GM12878 (cell line): Measurements from ENCODE around the gene IFNA16. TPM values are rescaled to one million over a fixed set of nuclear protein-coding genes. Genes with fewer than 3 reads are reported as not detected.
A peak's percentile ranks its signal among the peaks of the same experiment; 100 is the strongest.

ENCODE experiments used
- ATAC-seq: fragments of 200-7000 bp; cut with Tn5 transposase; 3 replicates; pipeline ENCODE4 v1.9.1; 2020; ENCODE audit warnings: mild to moderate bottlenecking, moderate library complexity
- BruUV-seq: library from RNA; stranded (reverse); fragments of 400-500 nt; replicated peaks from 2 replicates; lab custom pipeline; 2021; lab: Mats Ljungman, UMichigan
- CTCF ChIA-PET: fragments of 300-600 bp; sonication (Branson Sonifier 250); formaldehyde crosslinking; extraction: SDS; loops from one replicate; lab custom pipeline; 2021; ENCODE audit warnings: inconsistent platforms; lab: Yijun Ruan, JAX
- POLR2A ChIA-PET: fragments of 350-600 bp; formaldehyde crosslinking; extraction: SDS; loops from one replicate; lab custom pipeline; 2021; ENCODE audit warnings: inconsistent platforms; lab: Charles Lee
- RAD21 ChIA-PET: fragments of 300-600 bp; sonication (Branson Sonifier 250); formaldehyde crosslinking; loops from one replicate; lab custom pipeline; 2023; ENCODE audit warnings: antibody characterized with exemption; ENCODE audit not compliant: unreplicated experiment; lab: Charles Lee
- SMC1A ChIA-PET: fragments of 300-600 bp; sonication (Branson Sonifier 250); formaldehyde crosslinking; loops from one replicate; lab custom pipeline; 2023; ENCODE audit not compliant: unreplicated experiment, uncharacterized antibody; lab: Charles Lee
- DNase-seq: peaks from one replicate; pipeline ENCODE4 v3.0.0-alpha.2; 2011; ENCODE audit warnings: low read depth, low spot score
- FAIRE-seq: peaks from 3 replicates; lab custom pipeline; 2011; peaks lifted over from hg19 to GRCh38; lab: Jason Lieb, UNC
- H2AFZ ChIP-seq: 2 replicates; pipeline ENCODE4 v1.6.0; 2011; ENCODE audit warnings: low read depth, low read length, control low read depth; ENCODE audit not compliant: control insufficient read depth
- H3K27ac ChIP-seq: 2 replicates; pipeline ENCODE4 v1.5.1; 2011; ENCODE audit warnings: control low read depth; ENCODE audit not compliant: control insufficient read depth, insufficient read depth
- H3K27me3 ChIP-seq, 2 experiments: replicated peaks in 1 of 2; 2 replicates each; pipeline versions ENCODE4 v1.6.0 to v1.6.1; 2011; ENCODE audit warnings: low read length in 1 of 2; ENCODE audit not compliant: control insufficient read depth in 2 of 2, insufficient read depth in 2 of 2
- H3K36me3 ChIP-seq, 2 experiments: 2 replicates each; pipeline ENCODE4 v1.5.1; 2011; ENCODE audit warnings: low read length in 1 of 2; ENCODE audit not compliant: control insufficient read depth in 2 of 2, insufficient read depth in 2 of 2
- H3K4me1 ChIP-seq: 2 replicates; pipeline ENCODE4 v1.6.1; 2011; ENCODE audit warnings: mild to moderate bottlenecking, low read length, moderate library complexity, mixed read lengths; ENCODE audit not compliant: control insufficient read depth, insufficient read depth
- H3K4me2 ChIP-seq: 2 replicates; pipeline ENCODE4 v1.6.0; 2011; ENCODE audit warnings: control low read depth; ENCODE audit not compliant: control insufficient read depth, insufficient read depth
- H3K4me3 ChIP-seq: fragments of 200-600 bp; sonication (generic); 2 replicates; pipeline ENCODE4 v1.5.1; 2016
- H3K79me2 ChIP-seq: 2 replicates; pipeline ENCODE4 v1.6.0; 2011; ENCODE audit warnings: low read length; ENCODE audit not compliant: control insufficient read depth, insufficient read depth
- H3K9ac ChIP-seq: 2 replicates; pipeline ENCODE4 v1.8.0; 2011; ENCODE audit warnings: low read length, control low read depth, mixed read lengths; ENCODE audit not compliant: control insufficient read depth, insufficient read depth
- H3K9me3 ChIP-seq: replicated peaks from 3 replicates; pipeline ENCODE4 v1.5.1; 2011; ENCODE audit warnings: mild to moderate bottlenecking, low read length; ENCODE audit not compliant: control insufficient read depth, insufficient read depth
- H4K20me1 ChIP-seq: 2 replicates; pipeline ENCODE4 v1.6.0; 2011; ENCODE audit not compliant: control insufficient read depth, insufficient read depth
- BCL3 ChIP-seq: IDR thresholded peaks from 2 replicates; pipeline ENCODE4 v1.6.1; 2011; ENCODE audit warnings: borderline replicate concordance, low read depth, mild to moderate bottlenecking, moderate library complexity, low read length; ENCODE audit not compliant: insufficient read depth, poor library complexity, severe bottlenecking
- CTCF ChIP-seq, 3 experiments: IDR thresholded peaks in 2 of 3; conservative IDR thresholded peaks in 1 of 3; 2 replicates each; pipeline ENCODE4 v1.5.1; 2011; ENCODE audit warnings: low read depth in 3 of 3, low read length in 3 of 3, mild to moderate bottlenecking in 3 of 3, control low read depth in 2 of 3, moderate library complexity in 2 of 3, inconsistent platforms in 1 of 3, mixed read lengths in 1 of 3; ENCODE audit not compliant: control insufficient read depth in 2 of 3, insufficient read depth in 1 of 3; ENCODE audit errors: extremely low read depth in 1 of 3
- KDM1A ChIP-seq: fragments of 200-600 bp; sonication (generic); IDR thresholded peaks from 2 replicates; pipeline ENCODE4 v1.6.1; 2016; ENCODE audit warnings: borderline replicate concordance
- NRF1 ChIP-seq: conservative IDR thresholded peaks from 2 replicates; pipeline ENCODE4 v1.6.1; 2011; ENCODE audit warnings: mild to moderate bottlenecking, low read depth, low read length, improper control_type of control experiment
- PKNOX1 ChIP-seq: fragments of 450-650 bp; IDR thresholded peaks from 2 replicates; pipeline ENCODE4 v1.6.1; 2016; ENCODE audit warnings: mild to moderate bottlenecking
- RAD21 ChIP-seq: IDR thresholded peaks from 2 replicates; pipeline ENCODE4 v1.6.1; 2011; ENCODE audit warnings: mild to moderate bottlenecking, low read depth, low read length, moderate library complexity; ENCODE audit not compliant: insufficient read depth
- RBBP5 ChIP-seq: fragments of 200-600 bp; sonication (generic); conservative IDR thresholded peaks from 2 replicates; pipeline ENCODE4 v1.6.1; 2016
- RUNX3 ChIP-seq: IDR thresholded peaks from 2 replicates; pipeline ENCODE4 v1.6.1; 2012; ENCODE audit warnings: low read length, inconsistent platforms
- SKIL ChIP-seq: fragments of 450-650 bp; IDR thresholded peaks from 2 replicates; pipeline ENCODE4 v1.6.1; 2017; ENCODE audit warnings: mild to moderate bottlenecking, low read depth, inconsistent platforms; ENCODE audit not compliant: poor library complexity, severe bottlenecking
- SMC3 ChIP-seq: IDR thresholded peaks from 2 replicates; pipeline ENCODE4 v1.6.1; 2011; ENCODE audit warnings: low read length, improper control_type of control experiment, borderline replicate concordance
- TCF3 ChIP-seq: IDR thresholded peaks from 2 replicates; pipeline ENCODE4 v1.6.1; 2012; ENCODE audit warnings: low read depth, mild to moderate bottlenecking, low read length, borderline replicate concordance; ENCODE audit not compliant: insufficient read depth
- WGBS: methylation state at CpG from one replicate; pipeline ENCODE4 v1.1.6; 2016; ENCODE audit warnings: low lambda C conversion rate; ENCODE audit not compliant: insufficient replicate concordance, insufficient coverage; ENCODE audit errors: missing lambda C conversion rate; 5-methylcytosine and 5-hydroxymethylcytosine counted together
- in situ Hi-C: fragments of 300-500 bp; cut with MboI; formaldehyde crosslinking; loops from 9 replicates; pipeline ENCODE4 v1.14.3; 2018; ENCODE audit warnings: mixed read lengths
- intact Hi-C: fragments of 100-400 bp; cut with micrococcal nuclease; formaldehyde crosslinking; loops from one replicate; pipeline ENCODE4 v1.14.2; 2022; ENCODE audit not compliant: unreplicated experiment
- polyA plus RNA-seq, 11 experiments: library from polyadenylated mRNA; depleted of rRNA in 4 of 11; unstranded in 6 of 11; stranded (reverse) in 5 of 11; fragments of >200 nt; fragmentation: Nextera tagmentation in 4 of 11; fragmentation: Illumina TruSeq in 1 of 11; extraction: Ambion mirVana in 4 of 11; extraction: Trizol in 1 of 11; gene quantifications; 1 replicate in 1 of 11; 2 replicates in 10 of 11; pipeline versions ENCODE4 v1.2.1 to v1.2.3, GENCODE V29; 2011 to 2016; ENCODE audit warnings: inconsistent platforms in 2 of 11, missing spikeins in 2 of 11, low read depth in 1 of 11
- total RNA-seq, 4 experiments: library from RNA; depleted of rRNA in 3 of 4; stranded (reverse); fragments of >200 nt in 3 of 4; fragmentation: Illumina TruSeq in 1 of 4; extraction: Trizol in 1 of 4; gene quantifications; 2 replicates each; pipeline versions ENCODE4 v1.2.1 to v1.2.3, GENCODE V29; 2013 to 2021

Gene IFNA16
- total and polyA plus RNA-seq, 10 of the 15 experiments (the other 5 are each of a cell fraction or from before 2014, with no cell fraction given), result not detected

GRCh38 chr9:21252721-21253547, 35.8 kb upstream of the IFNA16 start:
- SMC1A ChIA-PET, result interaction anchor here (0.7 to 5.5 kb wide), 21 partner anchors 10 to 542 kb away, joined by 3 to 30 read pairs (median 4); no protein-coding TSS in a partner anchor

More at GRCh38 chr9:21252721-21253547, 35.8 kb upstream of the IFNA16 start:
- no peaks in the 10 kb centered on the region for H3K79me2 ChIP-seq
- no peak overlapping the region for H3K9ac ChIP-seq
- H3K4me2 ChIP-seq, result no peak overlapping the region
- intact Hi-C loops (loop anchor here (5.0 kb wide), 2 partner anchors 64 to 204 kb away; no protein-coding TSS in a partner anchor), in situ Hi-C loops (no loop called here)
- no peaks in the 10 kb centered on the region; the same call in 1 of the 2 replicates for H4K20me1 ChIP-seq
- H3K4me1 ChIP-seq, result no peaks in the 10 kb centered on the region
- H3K4me3 ChIP-seq, result no peak overlapping the region
- DNase-seq, result no peak
- H3K36me3 ChIP-seq, result no peaks in the 10 kb centered on the region
- 0% methylated on average over 3 of the region's 3 CpGs for WGBS
- ChIA-PET RAD21 (interaction anchor here (0.7 to 3.6 kb wide), 15 partner anchors 14 to 202 kb away, joined by 3 to 20 read pairs (median 5); no protein-coding TSS in a partner anchor), CTCF (interaction anchor here (0.7 to 3.7 kb wide), 40 partner anchors 10 to 536 kb away, joined by 3 to 25 read pairs (median 5); partner anchors contain the start of genes IFNA14 and KLHL9), POLR2A (interaction anchor here (1.3 kb wide), 1 partner anchor 74 kb away, joined by 3 read pairs; no protein-coding TSS in a partner anchor)
- no peak overlapping the region for H2AFZ ChIP-seq
- peak; percentile 82 for FAIRE-seq
- ATAC-seq, result peak; percentile 91
- H3K27ac ChIP-seq, result no peak overlapping the region
- no peaks in the 10 kb centered on the region for H3K9me3 ChIP-seq
- H3K27me3 ChIP-seq, result no peaks in the 10 kb centered on the region; a peak in 3 of 4 replicates
- BruUV-seq, result no TSS peak
- TF ChIP-seq TCF3 (no peak), KDM1A (no peak), SKIL (peak; percentile 21), RUNX3 (peak; percentile 42; the same call in 1 of the 2 replicates), PKNOX1 (peak; percentile 22; the same call in 1 of the 2 replicates), BCL3 (no peak), RAD21 (peak; percentile 62), SMC3 (peak; percentile 54; the same call in 1 of the 2 replicates), NRF1 (no peak), RBBP5 (no peak), CTCF (IDR thresholded peaks at IDR 0.05 in 2 of 3, conservative IDR thresholded peaks at IDR 0.05 in 1 of 3; ENCODE audit: control insufficient read depth in 2 of 3, extremely low read depth in 1 of 3, insufficient read depth in 1 of 3, low read depth in 3 of 3, low read length in 3 of 3) (peak; percentile 60 to 63 (median 62))
